ENCODE results near the gene TRAPPC10. TPM values are rescaled to one million over a fixed set of nuclear protein-coding genes. Genes with fewer than 3 reads are reported as not detected.

The TRAPPC10 gene
- total and polyA plus RNA-seq, 9 of the 15 experiments (the other 6 are each of a cell fraction or from before 2014, with no cell fraction given) = 1.1 to 33.8 (median 24.3) TPM

DNA sequence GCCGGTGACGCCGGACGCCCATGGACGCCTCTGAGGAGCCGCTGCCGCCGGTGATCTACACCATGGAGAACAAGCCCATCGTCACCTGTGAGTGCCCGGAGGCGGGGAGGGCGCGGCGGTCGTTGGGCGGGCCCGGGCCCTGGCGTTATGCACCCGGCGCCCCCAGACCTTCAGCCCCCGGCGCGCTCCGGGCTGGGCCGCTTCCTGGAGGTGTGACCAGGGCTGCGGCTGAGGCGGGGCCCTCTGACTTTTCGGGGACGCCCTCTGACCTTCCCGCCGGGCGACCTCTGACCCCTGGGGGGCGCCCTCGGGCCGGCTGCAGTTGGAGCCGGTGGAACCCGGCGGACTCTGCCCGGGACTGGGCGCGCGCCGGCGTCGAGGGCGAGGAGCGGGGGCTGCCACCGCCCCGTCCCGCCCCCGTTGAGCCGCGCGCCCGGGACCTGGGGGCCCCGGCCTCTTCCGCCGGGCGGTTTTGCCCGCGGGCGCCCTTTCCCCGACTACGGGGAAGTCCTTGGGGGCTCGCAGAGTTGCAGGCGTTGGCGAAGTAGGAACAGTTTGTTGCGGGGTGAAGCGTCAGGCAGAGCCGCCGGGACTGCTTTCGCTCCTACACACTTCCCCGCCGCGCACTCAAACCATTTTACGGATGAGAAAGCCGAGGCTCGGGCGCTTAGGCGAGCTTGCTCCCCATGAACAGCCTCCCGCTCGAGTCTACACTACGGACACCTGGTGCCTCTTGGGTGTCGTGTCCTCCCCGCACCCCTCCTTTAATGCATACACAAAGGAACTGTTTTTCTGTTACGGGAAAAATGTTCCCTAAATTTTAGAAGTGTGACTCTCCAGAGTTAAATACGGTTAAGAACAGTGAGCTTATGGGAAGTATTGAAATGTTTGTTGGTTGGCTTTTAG, 618 bp downstream of the TRAPPC10 start (continued):
- TF ChIP-seq RHOXF2B (CRISPR knock-in tag; conservative IDR thresholded peaks at IDR 0.05) (no peak), CREB1 (IDR thresholded peaks at IDR 0.05) (no peak), CREB1 (CRISPR knock-in tag; IDR thresholded peaks at IDR 0.05) (peak; percentile 11), NEUROD1 (IDR thresholded peaks at IDR 0.05; ENCODE audit: borderline replicate concordance, low read depth, low read length, partially characterized antibody) (peak; percentile 3), CBFB (CRISPR knock-in tag; IDR thresholded peaks at IDR 0.05) (no peak), KDM2B (CRISPR knock-in tag; IDR thresholded peaks at IDR 0.05) (no peak), CHD4 (IDR thresholded peaks at IDR 0.05; ENCODE audit: insufficient read depth, insufficient replicate concordance, low read depth, low read length, poor library complexity, severe bottlenecking) (no peak), MGA (IDR thresholded peaks at IDR 0.05) (no peak), POLR3A (IDR thresholded peaks at IDR 0.05; ENCODE audit: borderline replicate concordance, extremely low read depth, insufficient read depth, insufficient read length) (no peak), ZNF764 (CRISPR knock-in tag; IDR thresholded peaks at IDR 0.05; ENCODE audit: low read depth) (no peak), TEAD2 (tag; IDR thresholded peaks at IDR 0.05) (no peak)
- TF ChIP-seq, protein P1, sequence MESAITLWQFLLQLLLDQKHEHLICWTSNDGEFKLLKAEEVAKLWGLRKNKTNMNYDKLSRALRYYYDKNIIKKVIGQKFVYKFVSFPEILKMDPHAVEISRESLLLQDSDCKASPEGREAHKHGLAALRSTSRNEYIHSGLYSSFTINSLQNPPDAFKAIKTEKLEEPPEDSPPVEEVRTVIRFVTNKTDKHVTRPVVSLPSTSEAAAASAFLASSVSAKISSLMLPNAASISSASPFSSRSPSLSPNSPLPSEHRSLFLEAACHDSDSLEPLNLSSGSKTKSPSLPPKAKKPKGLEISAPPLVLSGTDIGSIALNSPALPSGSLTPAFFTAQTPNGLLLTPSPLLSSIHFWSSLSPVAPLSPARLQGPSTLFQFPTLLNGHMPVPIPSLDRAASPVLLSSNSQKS (CRISPR knock-in tag; IDR thresholded peaks at IDR 0.05) = no peak
- TF ChIP-seq, protein P2, sequence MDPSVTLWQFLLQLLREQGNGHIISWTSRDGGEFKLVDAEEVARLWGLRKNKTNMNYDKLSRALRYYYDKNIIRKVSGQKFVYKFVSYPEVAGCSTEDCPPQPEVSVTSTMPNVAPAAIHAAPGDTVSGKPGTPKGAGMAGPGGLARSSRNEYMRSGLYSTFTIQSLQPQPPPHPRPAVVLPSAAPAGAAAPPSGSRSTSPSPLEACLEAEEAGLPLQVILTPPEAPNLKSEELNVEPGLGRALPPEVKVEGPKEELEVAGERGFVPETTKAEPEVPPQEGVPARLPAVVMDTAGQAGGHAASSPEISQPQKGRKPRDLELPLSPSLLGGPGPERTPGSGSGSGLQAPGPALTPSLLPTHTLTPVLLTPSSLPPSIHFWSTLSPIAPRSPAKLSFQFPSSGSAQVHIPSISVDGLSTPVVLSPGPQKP (CRISPR knock-in tag; IDR thresholded peaks at IDR 0.05) = no peak

All from K562 (cell line).